Spinal cord (tissue), 10 donors: ENCODE results near the gene PITPNC1. TPM values are rescaled to one million over a fixed set of nuclear protein-coding genes. Genes with fewer than 3 reads are reported as not detected.
"Not testable (repeated sequence)": the region's sequence is repeated elsewhere in the genome, so short reads cannot be mapped to it uniquely, and the experiment has no call there.

Experiments
- DNase-seq, 6 donors: peaks; one replicate each; pipeline versions ENCODE4 v3.0.0 to v3.0.0-alpha.2; 2013 to 2015; ENCODE audit warnings: low spot score in 6 of 6, low read depth in 4 of 6
- H3K27ac ChIP-seq: one replicate; pipeline ENCODE4 v1.5.1; 2013; ENCODE audit warnings: low read depth, low read length, control low read depth
- H3K27me3 ChIP-seq: one replicate; pipeline ENCODE4 v1.6.1; 2013; ENCODE audit warnings: low read length; ENCODE audit not compliant: control insufficient read depth, insufficient read depth
- H3K36me3 ChIP-seq: one replicate; pipeline ENCODE4 v1.6.1; 2013; ENCODE audit warnings: low read length; ENCODE audit not compliant: control insufficient read depth, insufficient read depth
- H3K4me1 ChIP-seq: one replicate; pipeline ENCODE4 v1.6.1; 2013; ENCODE audit warnings: low read length; ENCODE audit not compliant: control insufficient read depth, insufficient read depth
- H3K4me3 ChIP-seq: one replicate; pipeline ENCODE4 v1.5.1; 2013; ENCODE audit warnings: low read depth, low read length, control low read depth
- H3K9me3 ChIP-seq: one replicate; pipeline ENCODE4 v1.6.1; 2013; ENCODE audit warnings: low read length; ENCODE audit not compliant: control insufficient read depth, insufficient read depth
- WGBS: methylation state at CpG from one replicate; pipeline ENCODE4 v1.1.5; 2013; ENCODE audit warnings: missing lambda C conversion rate; ENCODE audit not compliant: insufficient coverage; 5-methylcytosine and 5-hydroxymethylcytosine counted together
- polyA plus RNA-seq, 2 donors: library from polyadenylated mRNA; unstranded; fragments of 120-200 nt; gene quantifications; one replicate each; pipeline ENCODE4 v1.2.1, GENCODE V29; 2013; ENCODE audit not compliant: insufficient read length in 2 of 2
- total RNA-seq, 2 donors: library from RNA; depleted of rRNA in 1 of 2; stranded (reverse); fragments of 120-200 nt in 1 of 2; fragments of >200 nt in 1 of 2; gene quantifications; one replicate each; pipeline versions ENCODE4 v1.2.3 to v1.2.4, GENCODE V29; 2013 to 2014
- donor health status: healthy.

Gene PITPNC1
- total and polyA plus RNA-seq, 4 donors, result 34.5 to 71.1 (median 60.8) TPM

DNA sequence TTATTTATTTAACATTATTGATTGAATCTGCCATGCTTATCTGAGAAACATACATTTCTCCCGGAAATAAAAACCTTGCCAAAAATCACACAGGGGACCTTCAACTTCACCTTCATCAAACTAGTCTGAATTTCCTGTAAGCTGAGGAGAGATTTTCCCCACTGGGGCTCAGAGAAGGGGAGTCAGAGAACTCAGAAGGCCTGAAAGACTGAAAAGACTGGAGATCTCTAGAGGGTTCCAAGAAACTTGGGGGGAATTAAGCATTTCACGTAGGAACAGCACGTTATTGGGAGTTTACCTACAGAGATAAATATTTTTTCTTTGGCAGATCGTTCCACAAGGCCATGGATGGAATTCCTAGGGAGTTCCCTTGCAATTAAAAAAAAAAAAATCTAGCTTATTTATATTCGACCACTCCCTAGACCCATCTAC is 340.1 kb downstream of the PITPNC1 start:
- Histone ChIP-seq H3K9me3 (no peaks in the 10 kb centered on the region), H3K27me3 (no peaks in the 10 kb centered on the region), H3K4me3 (peak overlapping the region; percentile 99), H3K4me1 (peaks cover 7% of the 10 kb centered on the region), H3K36me3 (peaks cover 2% of the 10 kb centered on the region), H3K27ac (peak overlapping the region; percentile 94)
- 0% methylated on average over 2 of the region's 5 CpGs for WGBS
- no peak for DNase-seq

DNA sequence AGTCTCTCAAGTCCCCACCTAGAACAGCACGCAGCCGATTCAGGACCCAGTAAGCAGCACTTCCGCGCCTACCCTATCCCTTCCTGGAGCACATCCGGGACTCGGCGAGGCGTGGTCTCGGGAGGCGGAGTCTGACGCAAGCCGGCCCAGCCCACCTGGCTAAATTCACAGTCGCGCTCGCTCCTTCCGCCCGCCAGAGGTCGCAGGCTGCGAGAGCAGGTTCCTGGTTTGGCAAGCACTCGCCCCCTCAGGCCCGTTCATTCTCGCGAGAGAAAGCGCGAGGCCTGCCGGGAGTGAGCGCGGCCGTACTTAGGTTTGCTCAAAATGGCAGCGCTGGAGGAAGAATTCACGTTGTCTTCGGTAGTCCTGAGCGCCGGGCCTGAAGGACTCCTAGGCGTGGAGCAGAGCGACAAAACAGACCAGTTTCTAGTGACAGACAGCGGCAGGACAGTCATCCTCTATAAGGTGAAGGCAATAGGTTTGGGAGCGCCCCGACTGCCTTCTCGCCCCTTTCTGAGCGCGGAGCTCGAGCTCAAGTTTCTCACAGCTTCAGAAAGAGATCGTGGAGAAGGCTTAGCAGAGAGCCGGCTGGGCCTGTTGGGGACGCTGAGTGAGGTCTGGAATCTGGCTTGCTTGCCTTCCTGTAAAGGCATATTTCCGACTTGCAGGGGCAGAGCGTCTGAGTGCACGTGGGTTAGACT is 340.7 kb downstream of the PITPNC1 start, which contains the start of gene NOL11:
NOL11 (plus strand) TSS at position 313 of the 701 bp plus-strand sequence; CDS start at position 325, 12 bp downstream.
- peaks cover 7% of the 10 kb centered on the region for H3K4me1 ChIP-seq
- no peaks in the 10 kb centered on the region for H3K9me3 ChIP-seq
- DNase-seq, result peak; percentile 97 to 100 (median 98)
- H3K36me3 ChIP-seq, result peaks cover 6% of the 10 kb centered on the region
- peak within 1 kb of the TSS; percentile 94 for H3K27ac ChIP-seq
- no peaks in the 10 kb centered on the region for H3K27me3 ChIP-seq
- peak within 1 kb of the TSS; percentile 99 for H3K4me3 ChIP-seq
- under 1% methylated on average over 49 of the region's 49 CpGs for WGBS

DNA sequence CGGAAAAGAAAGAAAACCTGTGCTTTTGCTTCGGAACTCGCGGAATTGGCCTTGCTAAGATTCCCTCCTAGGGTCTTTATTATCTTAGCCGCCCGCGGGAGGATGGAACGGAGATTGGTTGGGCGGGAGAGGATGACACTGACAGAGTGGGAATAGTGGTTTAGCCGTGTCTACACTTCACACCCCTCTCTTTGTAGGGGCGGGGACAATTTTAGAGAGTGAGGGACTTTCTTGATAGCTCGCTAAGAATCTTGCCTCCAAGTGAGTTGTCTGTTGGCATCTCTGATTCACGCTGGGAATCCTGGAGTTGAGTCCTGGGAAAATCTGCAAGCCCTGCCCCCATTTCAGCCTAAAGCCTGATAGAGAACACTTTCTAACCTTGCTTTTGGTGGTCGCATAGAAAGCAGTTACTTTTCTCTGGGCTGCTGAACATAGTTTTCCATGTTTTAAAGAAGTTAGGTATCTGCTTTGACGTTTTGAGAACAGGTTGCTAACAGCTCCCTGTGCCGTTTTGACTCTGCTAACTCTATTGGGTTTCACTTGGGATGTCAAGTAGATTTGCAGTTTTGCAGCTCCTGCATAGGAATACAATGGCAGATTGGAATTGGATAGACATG is 341.4 kb downstream of the PITPNC1 start:
- Histone ChIP-seq H3K9me3 (no peaks in the 10 kb centered on the region), H3K4me3 (peak overlapping the region; percentile 99), H3K36me3 (peaks cover 12% of the 10 kb centered on the region), H3K4me1 (peaks cover 7% of the 10 kb centered on the region), H3K27ac (peak overlapping the region; percentile 94), H3K27me3 (no peaks in the 10 kb centered on the region)
- peak in 1 of 6 donors; percentile 4 for DNase-seq
- WGBS, result 0% methylated on average over 8 of the region's 16 CpGs

DNA sequence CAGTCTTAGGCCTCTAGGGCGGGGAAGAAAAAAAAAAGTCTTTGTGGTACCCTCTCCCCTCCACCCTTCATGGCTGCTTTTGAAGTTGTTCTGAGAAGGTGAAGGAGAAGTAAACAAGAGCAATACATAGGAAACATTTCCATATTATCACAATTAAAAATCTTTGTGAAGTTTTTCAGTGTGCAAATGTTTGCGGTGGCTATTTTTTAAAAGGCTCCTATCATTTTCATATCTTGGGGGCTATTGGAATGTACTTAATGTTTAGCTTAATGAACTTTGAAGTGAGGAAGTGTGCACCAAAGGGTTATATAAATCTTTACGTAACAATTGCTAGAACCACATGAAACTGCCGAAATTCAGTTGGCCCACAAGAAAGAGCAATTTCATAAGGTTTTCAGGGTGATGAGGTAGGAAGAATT is 348.3 kb downstream of the PITPNC1 start:
- no CpG with 5 or more reads among the region's 4 CpGs for WGBS
- H3K27me3 ChIP-seq, result no peaks in the 10 kb centered on the region
- peaks cover 65% of the 10 kb centered on the region for H3K36me3 ChIP-seq

DNA sequence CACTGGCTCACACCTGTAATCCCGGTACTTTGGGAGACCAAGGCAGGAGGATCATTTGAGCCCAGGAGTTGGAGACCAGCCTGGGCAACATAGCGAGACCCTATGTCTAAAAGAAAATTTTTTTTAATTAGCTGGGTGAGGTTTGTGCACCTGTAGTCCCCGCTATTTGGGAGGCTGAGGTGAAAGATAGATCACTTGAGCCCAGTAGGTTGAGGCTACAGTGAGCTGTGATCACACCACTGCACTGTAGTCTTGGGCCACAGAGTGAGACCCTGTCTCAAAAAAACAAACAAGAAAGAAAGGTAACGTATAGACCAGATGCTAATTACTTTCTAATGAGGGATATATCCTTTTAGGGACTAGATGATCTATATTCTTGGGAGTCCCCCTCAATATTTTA is 348.7 kb downstream of the PITPNC1 start:
- Histone ChIP-seq H3K9me3 (no peaks in the 10 kb centered on the region), H3K36me3 (peaks cover 69% of the 10 kb centered on the region), H3K4me1 (no peaks in the 10 kb centered on the region), H3K27me3 (no peaks in the 10 kb centered on the region), H3K4me3 (no peak overlapping the region), H3K27ac (no peak overlapping the region)
- no peak for DNase-seq
- 100% methylated on average over 2 of the region's 4 CpGs for WGBS

More for the DNA sequence above, 348.3 kb downstream of the PITPNC1 start:
- Histone ChIP-seq H3K9me3 (no peaks in the 10 kb centered on the region), H3K27ac (no peak overlapping the region), H3K4me1 (no peaks in the 10 kb centered on the region), H3K4me3 (no peak overlapping the region)
- no peak for DNase-seq

DNA sequence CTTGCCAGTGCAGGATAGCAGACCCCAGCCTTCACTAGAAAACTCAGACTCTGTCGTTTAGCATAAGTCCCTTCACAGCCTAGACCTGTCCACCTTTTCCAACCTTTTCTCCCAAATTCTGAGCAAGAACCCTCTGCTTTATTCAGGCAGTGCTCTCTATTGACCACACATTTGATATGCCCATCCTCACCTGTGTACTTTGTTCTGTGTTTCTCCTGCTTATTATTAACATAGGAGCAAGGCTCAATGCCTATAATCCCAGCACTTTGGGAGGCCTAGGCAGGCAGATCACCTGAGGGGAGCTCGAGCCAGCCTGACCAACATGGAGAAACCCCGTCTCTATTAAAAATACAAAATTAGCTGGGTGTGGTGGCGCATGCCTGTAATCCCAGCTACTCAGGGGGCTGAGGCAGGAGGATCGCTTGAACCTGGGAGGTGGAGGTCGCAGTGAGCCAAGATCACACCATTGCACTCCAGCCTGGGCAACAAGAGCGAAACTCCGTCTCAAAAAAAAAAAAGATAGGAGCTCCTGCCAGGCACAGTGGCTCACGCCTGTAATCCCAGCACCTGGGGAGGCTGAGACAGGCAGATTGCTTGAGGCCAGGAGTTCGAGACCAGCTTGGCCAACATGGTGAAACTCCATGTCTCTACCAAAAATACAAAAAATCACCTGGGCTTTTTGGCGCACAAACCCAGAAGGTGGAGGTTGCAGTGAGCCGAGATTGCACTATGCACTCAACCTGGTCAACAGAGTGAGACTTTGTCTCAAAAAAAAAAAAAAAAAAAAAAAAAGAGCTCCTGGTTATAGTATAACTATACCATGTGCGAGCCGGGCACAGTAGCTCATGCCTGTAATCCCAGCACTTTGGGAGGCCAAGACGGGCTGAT is 350.3 kb downstream of the PITPNC1 start:
- WGBS, result 98% methylated on average over 13 of the region's 15 CpGs
- H3K4me3 ChIP-seq, DNase-seq, H3K27me3 ChIP-seq, H3K27ac ChIP-seq, H3K9me3 ChIP-seq, H3K4me1 ChIP-seq: not testable (repeated sequence)
- peaks cover 72% of the 10 kb centered on the region for H3K36me3 ChIP-seq

DNA sequence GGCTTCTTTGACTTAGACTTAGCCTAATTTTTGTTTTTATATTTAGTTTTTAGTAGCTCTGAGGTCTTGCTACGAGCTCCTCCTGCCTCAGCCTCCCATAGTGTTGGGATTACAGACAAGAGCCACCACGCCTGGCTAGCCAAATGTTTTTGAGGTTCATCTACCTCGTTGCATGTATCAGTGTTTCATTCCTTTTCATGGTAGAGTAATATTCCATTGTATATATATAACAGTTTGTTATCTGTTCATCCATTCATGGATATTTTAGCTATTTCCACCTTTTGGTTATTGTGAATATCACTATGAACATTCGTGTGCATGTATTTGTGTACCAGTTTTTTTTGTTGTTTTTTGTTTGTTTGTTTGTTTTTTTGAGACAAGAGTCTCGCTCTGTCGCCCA is 352.8 kb downstream of the PITPNC1 start:
- no peaks in the 10 kb centered on the region for H3K27me3 ChIP-seq
- DNase-seq, result no peak
- H3K4me1 ChIP-seq, result no peaks in the 10 kb centered on the region
- H3K36me3 ChIP-seq, result peaks cover 55% of the 10 kb centered on the region
- no peak overlapping the region for H3K27ac ChIP-seq
- no peak overlapping the region for H3K4me3 ChIP-seq
- H3K9me3 ChIP-seq, result peaks cover 5% of the 10 kb centered on the region
- WGBS, result 100% methylated on average over 2 of the region's 6 CpGs

DNA sequence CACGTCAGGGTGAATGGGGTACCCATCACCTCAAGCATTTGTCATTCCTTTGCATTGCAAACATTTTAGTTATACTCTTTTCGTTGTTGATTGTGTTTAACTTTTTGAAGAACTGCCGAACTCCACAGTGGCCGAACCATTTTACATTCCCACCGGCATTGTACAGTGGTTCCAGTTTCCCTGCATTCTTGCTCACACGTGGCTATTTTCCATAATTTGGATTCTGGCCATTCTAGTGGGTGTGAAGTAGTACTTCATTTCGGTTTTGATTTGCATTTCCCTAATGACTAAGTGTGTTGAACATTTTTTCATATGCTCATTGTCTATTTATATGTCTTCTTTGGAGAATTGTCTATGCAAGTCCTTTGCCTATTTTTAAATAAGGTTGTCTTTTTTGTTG is 353.6 kb downstream of the PITPNC1 start:
- 75% methylated on average over 4 of the region's 7 CpGs for WGBS
- peaks cover 5% of the 10 kb centered on the region for H3K9me3 ChIP-seq
- no peaks in the 10 kb centered on the region for H3K27me3 ChIP-seq
- H3K36me3 ChIP-seq, result peaks cover 48% of the 10 kb centered on the region
- DNase-seq, result no peak
- no peak overlapping the region for H3K27ac ChIP-seq
- no peak overlapping the region for H3K4me3 ChIP-seq
- H3K4me1 ChIP-seq, result no peaks in the 10 kb centered on the region

DNA sequence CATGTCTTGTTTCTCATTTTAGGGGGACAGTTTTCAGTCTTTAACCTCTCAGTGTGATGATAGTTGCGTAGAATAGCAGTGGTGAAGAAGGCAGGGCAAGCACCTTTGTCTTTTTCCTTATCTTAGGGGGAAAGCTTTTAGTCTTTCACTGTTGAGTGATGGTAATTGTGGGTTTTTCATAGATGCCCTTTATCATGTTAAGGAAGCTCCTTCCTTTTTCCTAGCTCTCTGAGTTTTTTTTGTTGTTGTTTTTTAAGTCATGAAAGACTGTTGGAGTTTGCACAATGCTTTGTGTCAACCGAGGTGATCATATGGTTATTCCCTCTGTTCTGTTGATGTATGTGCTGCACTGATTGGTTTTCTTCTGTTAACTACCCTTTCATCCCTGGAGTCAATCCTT is 356.4 kb downstream of the PITPNC1 start:
- 100% methylated on average over 1 of the region's 2 CpGs for WGBS
- peaks cover 37% of the 10 kb centered on the region for H3K36me3 ChIP-seq
- no peaks in the 10 kb centered on the region for H3K27me3 ChIP-seq
- DNase-seq, result no peak
- no peak overlapping the region for H3K4me3 ChIP-seq
- H3K9me3 ChIP-seq, result peaks cover 5% of the 10 kb centered on the region
- H3K27ac ChIP-seq, result no peak overlapping the region
- no peaks in the 10 kb centered on the region for H3K4me1 ChIP-seq
